GM12801 (cell line): ENCODE data around the gene PCBD2.

Source experiments
- CTCF ChIP-seq: IDR thresholded peaks from one replicate; pipeline ENCODE4 v1.5.1; 2011; ENCODE audit warnings: control low read depth; ENCODE audit not compliant: insufficient read length; ENCODE audit errors: extremely low read depth

The PCBD2 gene

GRCh38 chr5:134917070-134917815, 12.3 kb downstream of the PCBD2 start:
- no peak for TF ChIP-seq CTCF

GRCh38 chr5:134918861-134919260, 13.9 kb downstream of the PCBD2 start:
- TF ChIP-seq CTCF = no peak

GRCh38 chr5:134920848-134921575, 16.1 kb downstream of the PCBD2 start:
- no peak for TF ChIP-seq CTCF

GRCh38 chr5:134932508-134932907, 27.6 kb downstream of the PCBD2 start:
- TF ChIP-seq CTCF = no peak

- TF ChIP-seq CTCF = no peak
Observed at GRCh38 chr5:134934202-134934601, 29.3 kb downstream of the PCBD2 start.

GRCh38 chr5:134935711-134936602, 31.0 kb downstream of the PCBD2 start:
- no peak for TF ChIP-seq CTCF

- no peak for TF ChIP-seq CTCF
Observed at GRCh38 chr5:134937526-134937925, 32.6 kb downstream of the PCBD2 start.
